IPS-11a (cell line): ENCODE results near the gene ARF1.

Source experiments
- H3K4me3 ChIP-seq: one replicate; pipeline ENCODE4 v1.5.1; 2013; ENCODE audit warnings: low read depth, low read length, control low read depth

Gene ARF1

GRCh38 chr1:228068359-228068758, 14.1 kb upstream of the ARF1 start:
- no peak overlapping the region for H3K4me3 ChIP-seq

GRCh38 chr1:228070173-228070572, 12.3 kb upstream of the ARF1 start:
- no peak overlapping the region for H3K4me3 ChIP-seq

GRCh38 chr1:228070851-228071250, 11.7 kb upstream of the ARF1 start:
- no peak overlapping the region for H3K4me3 ChIP-seq

GRCh38 chr1:228071839-228072657, 10.5 kb upstream of the ARF1 start:
- no peak overlapping the region for H3K4me3 ChIP-seq

GRCh38 chr1:228072658-228073043, 9.9 kb upstream of the ARF1 start:
- H3K4me3 ChIP-seq = no peak overlapping the region

GRCh38 chr1:228073061-228073856, 9.2 kb upstream of the ARF1 start:
- no peak overlapping the region for H3K4me3 ChIP-seq

GRCh38 chr1:228073857-228074545, 8.5 kb upstream of the ARF1 start:
- H3K4me3 ChIP-seq = no peak overlapping the region

GRCh38 chr1:228074954-228075730, 7.4 kb upstream of the ARF1 start:
- H3K4me3 ChIP-seq = no peak overlapping the region

- no peak overlapping the region for H3K4me3 ChIP-seq
Observed at GRCh38 chr1:228075801-228076271, 6.7 kb upstream of the ARF1 start.

GRCh38 chr1:228076796-228077430, 5.6 kb upstream of the ARF1 start:
- no peak overlapping the region for H3K4me3 ChIP-seq

GRCh38 chr1:228077565-228078330, 4.8 kb upstream of the ARF1 start:
- no peak overlapping the region for H3K4me3 ChIP-seq

- no peak overlapping the region for H3K4me3 ChIP-seq
Observed at GRCh38 chr1:228079013-228079412, 3.5 kb upstream of the ARF1 start.

GRCh38 chr1:228079601-228080263, 2.8 kb upstream of the ARF1 start:
- H3K4me3 ChIP-seq = no peak overlapping the region

- no peak overlapping the region for H3K4me3 ChIP-seq
Observed at GRCh38 chr1:228081144-228081543, 1.4 kb upstream of the ARF1 start.

- peak overlapping the region; percentile 89 for H3K4me3 ChIP-seq
Observed at GRCh38 chr1:228081578-228082213, 812 bp upstream of the ARF1 start.

- peak overlapping the region; percentile 89 for H3K4me3 ChIP-seq
Observed at GRCh38 chr1:228082918-228083870, 686 bp downstream of the ARF1 start.

GRCh38 chr1:228083871-228084278, 1.4 kb downstream of the ARF1 start:
- H3K4me3 ChIP-seq = peak overlapping the region; percentile 89
